Type B pancreatic cell (in vitro differentiated cells): ENCODE measurements around the gene SETX. TPM values are rescaled to one million over a fixed set of nuclear protein-coding genes. Genes with fewer than 3 reads are reported as not detected.
A peak's percentile ranks its signal among the peaks of the same experiment; 100 is the strongest.

Experiments
- DNase-seq: peaks from one replicate; pipeline ENCODE4 v3.0.0; 2021; ENCODE audit warnings: mixed read lengths; ENCODE audit not compliant: unreplicated experiment; ENCODE audit errors: extremely low spot score
- H3K27ac Mint-ChIP-seq: 2 replicates; pipeline ENCODE4 v1.8.0; 2021; ENCODE audit warnings: mild to moderate bottlenecking, mixed read lengths
- H3K27me3 Mint-ChIP-seq: 2 replicates; pipeline ENCODE4 v1.8.0; 2021; ENCODE audit warnings: mixed read lengths
- H3K36me3 Mint-ChIP-seq: 2 replicates; pipeline ENCODE4 v1.8.0; 2021; ENCODE audit warnings: mixed read lengths
- H3K4me1 Mint-ChIP-seq: one replicate; pipeline ENCODE4 v1.8.0; 2021; ENCODE audit warnings: mixed read lengths; ENCODE audit not compliant: unreplicated experiment
- H3K4me3 Mint-ChIP-seq: 2 replicates; pipeline ENCODE4 v1.8.0; 2021; ENCODE audit warnings: mild to moderate bottlenecking, mixed read lengths
- H3K9me3 Mint-ChIP-seq: 2 replicates; pipeline ENCODE4 v1.8.0; 2021; ENCODE audit warnings: mixed read lengths
- total RNA-seq: library from RNA; stranded (reverse); gene quantifications from 2 replicates; pipeline ENCODE4 v1.2.1, GENCODE V29; 2021; ENCODE audit warnings: low replicate concordance
- TF ChIP-seq, protein P1 (sequence below): fragments of 200-600 bp; sonication (generic); conservative IDR thresholded peaks from 2 replicates; pipeline ENCODE4 v1.5.0; 2021; ENCODE audit warnings: antibody characterized with exemption, mild to moderate bottlenecking

Gene SETX
- total RNA-seq, 1 donor from 2014 or later: 43.3 TPM

- Mint-ChIP-seq H3K27ac (peak overlapping the region; percentile 63), H3K4me1 (peaks cover 21% of the 10 kb centered on the region), H3K9me3 (no peaks in the 10 kb centered on the region), H3K36me3 (no peaks in the 10 kb centered on the region), H3K4me3 (peak overlapping the region; percentile 87), H3K27me3 (peaks cover 38% of the 10 kb centered on the region)
- TF ChIP-seq, protein P1, sequence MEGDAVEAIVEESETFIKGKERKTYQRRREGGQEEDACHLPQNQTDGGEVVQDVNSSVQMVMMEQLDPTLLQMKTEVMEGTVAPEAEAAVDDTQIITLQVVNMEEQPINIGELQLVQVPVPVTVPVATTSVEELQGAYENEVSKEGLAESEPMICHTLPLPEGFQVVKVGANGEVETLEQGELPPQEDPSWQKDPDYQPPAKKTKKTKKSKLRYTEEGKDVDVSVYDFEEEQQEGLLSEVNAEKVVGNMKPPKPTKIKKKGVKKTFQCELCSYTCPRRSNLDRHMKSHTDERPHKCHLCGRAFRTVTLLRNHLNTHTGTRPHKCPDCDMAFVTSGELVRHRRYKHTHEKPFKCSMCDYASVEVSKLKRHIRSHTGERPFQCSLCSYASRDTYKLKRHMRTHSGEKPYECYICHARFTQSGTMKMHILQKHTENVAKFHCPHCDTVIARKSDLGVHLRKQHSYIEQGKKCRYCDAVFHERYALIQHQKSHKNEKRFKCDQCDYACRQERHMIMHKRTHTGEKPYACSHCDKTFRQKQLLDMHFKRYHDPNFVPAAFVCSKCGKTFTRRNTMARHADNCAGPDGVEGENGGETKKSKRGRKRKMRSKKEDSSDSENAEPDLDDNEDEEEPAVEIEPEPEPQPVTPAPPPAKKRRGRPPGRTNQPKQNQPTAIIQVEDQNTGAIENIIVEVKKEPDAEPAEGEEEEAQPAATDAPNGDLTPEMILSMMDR: no peak
- no peak for DNase-seq
Measured at GRCh38 chr9:132241840-132242620, 112.8 kb downstream of the SETX start.

GRCh38 chr9:132241483-132241839, 113.3 kb downstream of the SETX start:
- Mint-ChIP-seq H3K4me1 (peaks cover 22% of the 10 kb centered on the region), H3K9me3 (no peaks in the 10 kb centered on the region), H3K27me3 (peaks cover 43% of the 10 kb centered on the region), H3K27ac (peak overlapping the region; percentile 83), H3K36me3 (no peaks in the 10 kb centered on the region), H3K4me3 (peak overlapping the region; percentile 94)
- no peak for DNase-seq
- TF ChIP-seq, protein P1: peak; percentile 39

DNA sequence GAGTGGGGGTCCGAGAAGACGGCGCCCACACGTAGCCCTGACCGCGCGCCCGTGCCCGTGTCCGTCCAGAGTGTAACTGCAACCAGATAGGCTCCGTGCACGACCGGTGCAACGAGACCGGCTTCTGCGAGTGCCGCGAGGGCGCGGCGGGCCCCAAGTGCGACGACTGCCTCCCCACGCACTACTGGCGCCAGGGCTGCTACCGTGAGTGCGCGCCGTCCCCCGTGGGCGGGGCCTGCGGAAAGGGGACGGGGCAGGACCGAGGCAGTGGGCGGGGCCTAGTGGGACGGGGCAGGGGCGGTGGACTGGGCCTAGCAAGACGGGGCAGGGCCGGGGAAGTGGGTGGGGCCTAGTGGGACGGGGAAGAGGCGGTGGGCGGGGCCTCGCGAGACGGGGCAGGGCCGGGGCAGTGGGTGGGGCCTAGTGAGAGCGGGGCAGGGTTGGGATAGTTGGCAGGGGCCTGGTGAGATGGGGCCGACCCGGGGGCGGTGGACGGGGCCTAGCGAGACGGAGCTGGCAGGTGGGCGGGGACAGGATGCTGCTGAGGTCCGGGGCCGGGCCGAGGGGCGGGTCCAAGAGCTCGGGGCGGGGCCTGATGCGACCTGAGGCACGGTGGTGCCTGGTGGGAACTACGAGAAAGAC, 113.8 kb downstream of the SETX start:
- peak overlapping the region; percentile 83 for H3K27ac Mint-ChIP-seq
- DNase-seq: peak; percentile 97
- H3K27me3 Mint-ChIP-seq: peaks cover 46% of the 10 kb centered on the region
- TF ChIP-seq, protein P1: no peak
- peaks cover 18% of the 10 kb centered on the region for H3K4me1 Mint-ChIP-seq
- H3K4me3 Mint-ChIP-seq: peak overlapping the region; percentile 94
- no peaks in the 10 kb centered on the region for H3K36me3 Mint-ChIP-seq
- no peaks in the 10 kb centered on the region for H3K9me3 Mint-ChIP-seq

GRCh38 chr9:132239999-132240840, 114.6 kb downstream of the SETX start:
- no peaks in the 10 kb centered on the region for H3K9me3 Mint-ChIP-seq
- H3K36me3 Mint-ChIP-seq: no peaks in the 10 kb centered on the region
- no peak overlapping the region for H3K27ac Mint-ChIP-seq
- TF ChIP-seq, protein P1: no peak
- peaks cover 47% of the 10 kb centered on the region for H3K27me3 Mint-ChIP-seq
- H3K4me1 Mint-ChIP-seq: peaks cover 18% of the 10 kb centered on the region
- DNase-seq: no peak
- peak overlapping the region; percentile 31 for H3K4me3 Mint-ChIP-seq

GRCh38 chr9:132239518-132239917, 115.3 kb downstream of the SETX start:
- Mint-ChIP-seq H3K4me3 (no peak overlapping the region), H3K27me3 (peaks cover 52% of the 10 kb centered on the region), H3K4me1 (peaks cover 17% of the 10 kb centered on the region), H3K36me3 (no peaks in the 10 kb centered on the region), H3K27ac (no peak overlapping the region), H3K9me3 (no peaks in the 10 kb centered on the region)
- DNase-seq: no peak
- TF ChIP-seq, protein P1: no peak
